Small intestine (tissue), 7 donors: ENCODE results near the gene CTCF. TPM values are rescaled to one million over a fixed set of nuclear protein-coding genes. Genes with fewer than 3 reads are reported as not detected.

Source experiments
- DNase-seq, 2 donors: peaks; one replicate each; pipeline versions ENCODE4 v3.0.0 to v3.0.0-alpha.2; 2013
- FAIRE-seq: peaks from 2 replicates; lab custom pipeline; 2012; peaks lifted over from hg19 to GRCh38; lab: Jason Lieb, UNC
- H3K27ac ChIP-seq, 3 donors: one replicate each; pipeline ENCODE4 v1.5.1; 2013; ENCODE audit warnings: low read length in 2 of 3, mild to moderate bottlenecking in 2 of 3, control low read depth in 1 of 3, inconsistent platforms in 1 of 3, low read depth in 1 of 3, moderate library complexity in 1 of 3
- H3K27me3 ChIP-seq, 3 donors: one replicate each; pipeline ENCODE4 v1.6.1; 2013; ENCODE audit warnings: low read length in 3 of 3, inconsistent platforms in 1 of 3; ENCODE audit not compliant: control insufficient read depth in 3 of 3, insufficient read depth in 3 of 3
- H3K36me3 ChIP-seq, 3 donors: one replicate each; pipeline ENCODE4 v1.6.1; 2013; ENCODE audit warnings: low read length in 3 of 3, inconsistent platforms in 1 of 3, low read depth in 1 of 3, mild to moderate bottlenecking in 1 of 3, moderate library complexity in 1 of 3; ENCODE audit not compliant: control insufficient read depth in 3 of 3, insufficient read depth in 2 of 3
- H3K4me1 ChIP-seq, 3 donors: one replicate each; pipeline ENCODE4 v1.6.1; 2013; ENCODE audit warnings: low read length in 2 of 3, inconsistent platforms in 1 of 3, low read depth in 1 of 3, mild to moderate bottlenecking in 1 of 3, moderate library complexity in 1 of 3; ENCODE audit not compliant: control insufficient read depth in 3 of 3, insufficient read depth in 2 of 3
- H3K4me3 ChIP-seq, 3 donors: one replicate each; pipeline ENCODE4 v1.5.1; 2013; ENCODE audit warnings: low read length in 3 of 3, control low read depth in 1 of 3, inconsistent platforms in 1 of 3, low read depth in 1 of 3, mild to moderate bottlenecking in 1 of 3, moderate library complexity in 1 of 3
- H3K9me3 ChIP-seq, 2 donors: one replicate each; pipeline ENCODE4 v1.6.1; 2013; ENCODE audit warnings: low read depth in 1 of 2, low read length in 1 of 2; ENCODE audit not compliant: control insufficient read depth in 2 of 2, insufficient read depth in 1 of 2
- WGBS, 3 donors: extraction: QIAGEN DNeasy Blood & Tissue Kit; methylation state at CpG; one replicate each; pipeline ENCODE4 v1.1.7; 2013; 5-methylcytosine and 5-hydroxymethylcytosine counted together
- polyA plus RNA-seq, 4 donors: library from polyadenylated mRNA; stranded (reverse) in 3 of 4; unstranded in 1 of 4; fragments of 200-250 nt in 3 of 4; fragments of 120-200 nt in 1 of 4; gene quantifications; one replicate each; pipeline versions ENCODE4 v1.2.1 to v1.2.3, GENCODE V29; 2013
- donor health status: healthy with polysubstance abuse.
- donor health status: control.
- donor health status: control.
- donor health status: Bipolar disorder and iron deficiency.
- donor health status: healthy.

Gene CTCF
- polyA plus RNA-seq, 4 donors: 23.5 to 45.0 (median 24.2) TPM

DNA sequence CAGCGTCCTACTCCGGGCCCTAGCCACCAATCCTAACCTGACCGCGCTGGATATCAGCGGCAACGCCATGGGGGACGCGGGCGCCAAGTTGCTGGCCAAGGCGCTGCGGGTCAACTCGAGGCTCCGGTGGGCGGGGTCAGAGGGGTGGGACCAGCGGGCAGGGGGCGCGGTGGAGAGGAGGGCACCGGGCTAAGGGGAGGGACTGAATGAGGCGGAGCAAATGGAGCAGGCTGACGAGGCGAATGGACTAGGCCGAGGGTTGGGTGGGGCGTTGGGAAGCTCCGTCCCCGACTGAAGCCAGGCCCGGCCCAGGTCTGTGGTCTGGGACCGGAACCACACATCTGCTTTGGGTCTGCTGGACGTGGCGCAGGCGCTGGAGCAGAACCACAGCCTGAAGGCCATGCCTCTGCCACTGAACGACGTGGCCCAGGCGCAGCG is 87.2 kb downstream of the CTCF start:
- 21 to 38% (median 35%) methylated on average over 32 to 34 of the region's 34 CpGs for WGBS, 3 donors
- DNase-seq: peak; percentile 31 to 56
- Histone ChIP-seq H3K4me1 (peaks cover 0 to 8% (median 0%) of the 10 kb centered on the region in 3 donors), H3K9me3 (peaks cover 0 to 3% of the 10 kb centered on the region in 2 donors), H3K27ac (no peak overlapping the region), H3K36me3 (no peaks in the 10 kb centered on the region), H3K4me3 (no peak overlapping the region), H3K27me3 (peaks cover 4 to 92% (median 19%) of the 10 kb centered on the region in 3 donors)
- FAIRE-seq: no peak

DNA sequence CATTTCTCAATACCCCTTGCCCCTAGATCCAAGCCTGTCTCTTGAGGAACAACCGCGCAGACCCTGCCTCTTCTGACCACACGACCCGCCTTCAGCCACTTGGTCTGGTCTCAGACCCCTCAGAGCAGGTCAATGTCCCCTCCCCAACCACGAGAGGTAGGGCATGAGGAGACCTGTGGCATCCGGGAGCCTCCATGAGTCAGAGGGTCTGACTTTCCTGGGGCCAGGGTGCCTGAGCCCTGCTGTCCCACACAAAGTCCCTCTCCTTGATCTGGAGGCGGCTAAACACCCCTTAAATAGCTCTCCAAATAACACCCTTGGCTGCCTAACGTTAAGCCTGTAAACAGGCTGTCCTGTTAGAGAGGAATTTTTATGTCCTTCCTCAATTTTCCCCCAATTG is 87.7 kb downstream of the CTCF start:
- Histone ChIP-seq H3K27me3 (peaks cover 4 to 95% (median 19%) of the 10 kb centered on the region in 3 donors), H3K27ac (no peak overlapping the region), H3K36me3 (no peaks in the 10 kb centered on the region), H3K9me3 (peaks cover 0 to 3% of the 10 kb centered on the region in 2 donors), H3K4me3 (no peak overlapping the region), H3K4me1 (peaks cover 0 to 8% (median 0%) of the 10 kb centered on the region in 3 donors)
- WGBS, 3 donors: 54 to 69% (median 69%) methylated on average over 8 of the region's 8 CpGs
- no peak for FAIRE-seq
- DNase-seq: no peak

DNA sequence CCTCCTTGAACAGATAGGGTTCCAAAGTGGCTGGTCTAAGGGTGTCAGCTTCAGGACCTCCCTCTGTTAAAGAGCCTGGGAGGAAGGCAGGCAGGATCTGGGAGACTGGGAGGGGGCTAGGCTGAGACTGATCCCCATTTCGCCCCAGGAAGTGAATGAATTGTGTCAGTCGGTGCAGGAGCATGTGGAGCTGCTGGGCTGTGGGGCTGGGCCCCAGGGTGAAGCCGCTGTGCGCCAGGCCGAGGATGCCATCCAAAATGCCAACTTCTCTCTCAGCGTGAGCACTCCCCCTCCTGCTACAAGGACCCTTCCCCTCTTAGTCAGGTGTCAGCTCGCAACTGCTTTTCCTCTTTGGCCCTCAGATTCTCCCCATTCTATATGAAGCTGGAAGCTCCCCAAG is 88.7 kb downstream of the CTCF start:
- H3K4me3 ChIP-seq: no peak overlapping the region
- no peak for DNase-seq
- no peak for FAIRE-seq
- 89 to 91% (median 89%) methylated on average over 7 of the region's 7 CpGs for WGBS, 3 donors
- H3K27ac ChIP-seq: no peak overlapping the region
- peaks cover 0 to 8% (median 0%) of the 10 kb centered on the region in 3 donors for H3K4me1 ChIP-seq
- H3K36me3 ChIP-seq: no peaks in the 10 kb centered on the region
- H3K9me3 ChIP-seq: peaks cover 0 to 3% of the 10 kb centered on the region in 2 donors
- peaks cover 4 to 90% (median 14%) of the 10 kb centered on the region in 3 donors for H3K27me3 ChIP-seq

DNA sequence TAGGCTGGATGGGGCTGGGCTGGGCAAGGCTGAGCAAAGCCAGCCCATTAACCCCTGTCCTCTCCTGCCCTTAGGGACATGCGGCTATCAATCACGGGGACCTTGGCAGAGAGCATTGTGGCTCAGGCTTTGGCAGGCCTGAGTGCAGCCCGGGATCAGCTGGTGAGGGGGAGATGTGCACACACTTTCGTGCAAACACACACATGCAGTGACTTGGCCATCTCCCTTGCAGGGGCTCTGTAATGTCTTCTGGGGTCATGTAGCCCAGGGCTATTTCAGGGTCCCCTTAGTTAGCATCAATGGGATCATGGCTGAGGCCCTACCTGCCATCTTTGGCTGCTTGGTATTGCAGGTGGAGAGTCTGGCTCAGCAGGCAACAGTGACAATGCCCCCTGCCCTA is 89.5 kb downstream of the CTCF start:
- peaks cover 0 to 8% (median 0%) of the 10 kb centered on the region in 3 donors for H3K4me1 ChIP-seq
- FAIRE-seq (no peak), DNase-seq (no peak)
- no peak overlapping the region for H3K27ac ChIP-seq
- 83 to 90% (median 87%) methylated on average over 4 of the region's 4 CpGs for WGBS, 3 donors
- peaks cover 4 to 82% (median 13%) of the 10 kb centered on the region in 3 donors for H3K27me3 ChIP-seq
- peaks cover 0 to 3% of the 10 kb centered on the region in 2 donors for H3K9me3 ChIP-seq
- no peak overlapping the region for H3K4me3 ChIP-seq
- H3K36me3 ChIP-seq: peaks cover 0 to 4% (median 0%) of the 10 kb centered on the region in 3 donors

DNA sequence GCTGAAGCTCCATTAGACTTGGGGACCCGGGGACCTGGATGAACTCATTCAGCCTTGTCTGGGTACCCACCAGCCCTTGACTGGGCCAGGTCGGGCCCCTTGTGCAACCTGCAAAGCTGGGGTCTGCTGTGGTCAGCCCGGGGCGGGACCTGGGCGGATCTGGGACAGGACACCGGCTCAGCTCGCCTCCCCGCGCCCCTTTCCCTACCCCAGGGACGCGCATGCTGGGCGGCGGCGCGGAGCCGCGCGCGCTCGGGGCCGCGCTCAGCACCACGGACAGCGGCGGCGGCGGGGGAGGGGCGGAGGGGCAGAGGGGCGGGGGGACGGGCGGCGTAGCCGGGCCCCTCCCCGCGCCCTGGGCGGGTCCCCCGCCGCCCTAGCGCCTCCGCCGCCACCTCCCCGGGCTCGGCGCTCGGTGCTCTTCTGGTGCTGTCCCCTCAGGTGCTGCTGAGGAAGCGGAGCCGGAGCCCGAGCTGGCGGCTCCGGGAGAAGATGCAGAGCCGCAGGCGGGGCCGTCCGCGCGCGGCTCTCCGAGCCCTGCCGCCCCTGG is 90.3 kb downstream of the CTCF start:
- Histone ChIP-seq H3K27ac (no peak overlapping the region), H3K9me3 (peaks cover 0 to 3% of the 10 kb centered on the region in 2 donors), H3K4me1 (peaks cover 0 to 8% (median 0%) of the 10 kb centered on the region in 3 donors), H3K4me3 (peak overlapping the region in 1 of 3 donors; percentile 45), H3K27me3 (peaks cover 2 to 74% (median 13%) of the 10 kb centered on the region in 3 donors), H3K36me3 (peaks cover 0 to 12% (median 2%) of the 10 kb centered on the region in 3 donors)
- DNase-seq (peak in 1 of 2 donors; percentile 47), FAIRE-seq (no peak)
- WGBS, 3 donors: 22 to 29% (median 23%) methylated on average over 13 to 59 of the region's 59 CpGs

DNA sequence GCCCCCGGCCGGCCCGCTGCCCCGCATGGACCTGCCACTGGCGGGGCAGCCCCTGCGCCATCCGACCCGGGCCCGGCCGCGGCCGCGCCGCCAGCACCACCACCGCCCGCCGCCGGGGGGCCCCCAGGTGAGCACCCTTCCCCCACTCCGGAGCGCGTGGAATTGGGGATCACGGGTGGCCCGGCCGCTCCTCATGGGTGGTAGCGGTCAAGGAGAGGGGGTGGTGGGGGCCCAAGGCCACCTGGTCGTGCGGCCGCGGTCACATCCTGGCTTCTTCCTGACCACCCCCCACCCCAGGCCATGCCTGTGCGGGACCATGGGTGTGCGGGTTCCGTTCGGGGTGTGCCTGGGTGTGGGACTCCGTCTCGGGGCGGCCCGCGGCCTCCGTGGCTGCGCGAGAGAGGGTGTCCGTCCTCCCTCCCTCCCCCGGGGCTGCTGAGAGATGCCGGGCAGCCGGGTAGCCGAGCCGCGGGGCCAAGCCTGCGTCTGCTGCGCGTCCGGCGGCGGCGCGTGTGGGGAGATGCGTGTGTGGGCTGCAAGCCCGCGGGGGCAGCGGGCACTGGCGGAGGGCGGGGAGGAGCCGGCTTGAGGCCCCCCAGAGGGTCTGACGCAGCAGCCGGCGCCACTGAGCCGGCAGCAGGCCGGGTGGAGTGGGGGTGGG is 90.9 kb downstream of the CTCF start:
- peaks cover 0 to 8% (median 0%) of the 10 kb centered on the region in 3 donors for H3K4me1 ChIP-seq
- H3K27ac ChIP-seq: no peak overlapping the region
- H3K9me3 ChIP-seq: peaks cover 0 to 3% of the 10 kb centered on the region in 2 donors
- FAIRE-seq: no peak
- H3K4me3 ChIP-seq: peak overlapping the region in 2 of 3 donors; percentile 25 to 45
- peaks cover 0 to 18% (median 2%) of the 10 kb centered on the region in 3 donors for H3K36me3 ChIP-seq
- 13 to 35% (median 28%) methylated on average over 43 to 68 of the region's 68 CpGs for WGBS, 3 donors
- no peak for DNase-seq
- peaks cover 0 to 68% (median 13%) of the 10 kb centered on the region in 3 donors for H3K27me3 ChIP-seq

DNA sequence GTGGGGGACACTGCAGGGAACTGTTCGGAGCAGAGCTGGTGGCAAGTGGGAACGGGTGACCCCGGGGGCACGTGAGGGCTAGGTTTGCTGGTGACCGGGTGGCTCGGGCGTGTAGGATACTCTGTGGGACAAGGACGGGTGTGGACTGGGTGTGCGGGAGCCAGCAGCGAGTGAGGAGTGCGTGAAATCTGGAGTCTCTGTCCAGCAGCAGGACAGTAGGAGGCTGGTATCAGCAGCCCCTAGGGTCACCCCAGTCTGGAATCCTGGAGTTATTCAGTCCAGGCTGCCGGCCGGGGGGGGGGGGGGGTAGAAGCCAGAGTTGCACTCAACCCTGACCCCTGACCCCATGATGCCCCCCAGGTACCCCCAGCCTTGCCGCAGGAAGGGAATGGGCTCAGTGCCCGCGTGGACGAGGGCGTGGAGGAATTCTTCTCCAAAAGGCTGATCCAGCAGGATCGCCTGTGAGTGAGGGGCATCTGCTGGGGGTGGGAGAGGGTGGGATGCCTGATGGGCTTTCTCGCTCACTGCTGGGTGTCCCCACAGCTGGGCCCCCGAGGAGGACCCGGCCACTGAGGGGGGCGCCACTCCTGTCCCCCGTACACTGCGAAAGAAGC is 91.6 kb downstream of the CTCF start:
- Histone ChIP-seq H3K36me3 (peaks cover 0 to 24% (median 2%) of the 10 kb centered on the region in 3 donors), H3K4me1 (peaks cover 0 to 11% (median 0%) of the 10 kb centered on the region in 3 donors), H3K9me3 (peaks cover 0 to 3% of the 10 kb centered on the region in 2 donors), H3K27ac (no peak overlapping the region), H3K27me3 (peaks cover 0 to 62% (median 13%) of the 10 kb centered on the region in 3 donors), H3K4me3 (no peak overlapping the region)
- 25 to 46% (median 40%) methylated on average over 23 to 25 of the region's 25 CpGs for whole genome bisulfite sequencing, 3 donors
- FAIRE-seq: no peak
- DNase-seq: no peak

DNA sequence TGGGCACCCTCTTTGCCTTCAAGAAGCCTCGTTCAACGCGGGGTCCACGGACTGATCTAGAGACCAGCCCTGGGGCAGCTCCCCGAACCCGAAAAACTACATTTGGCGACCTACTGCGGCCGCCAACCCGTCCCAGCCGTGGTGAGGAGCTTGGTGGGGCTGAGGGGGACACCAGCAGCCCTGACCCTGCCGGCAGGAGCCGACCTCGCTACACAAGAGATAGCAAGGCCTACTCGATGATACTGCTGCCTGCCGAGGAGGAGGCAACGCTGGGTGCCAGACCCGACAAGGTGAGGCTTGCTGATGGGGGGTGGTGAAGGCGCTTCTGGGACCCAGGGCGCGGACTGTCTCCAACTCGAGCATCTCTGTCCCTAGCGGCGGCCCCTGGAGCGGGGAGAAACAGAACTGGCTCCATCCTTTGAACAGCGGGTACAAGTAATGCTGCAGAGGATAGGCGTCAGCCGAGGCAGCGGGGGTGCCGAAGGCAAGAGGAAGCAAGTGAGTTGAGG is 92.1 kb downstream of the CTCF start:
- H3K4me1 ChIP-seq: peaks cover 0 to 16% (median 0%) of the 10 kb centered on the region in 3 donors
- FAIRE-seq (no peak), DNase-seq (no peak)
- H3K27me3 ChIP-seq: peaks cover 0 to 56% (median 13%) of the 10 kb centered on the region in 3 donors
- H3K9me3 ChIP-seq: peaks cover 0 to 3% of the 10 kb centered on the region in 2 donors
- peaks cover 0 to 27% (median 2%) of the 10 kb centered on the region in 3 donors for H3K36me3 ChIP-seq
- no peak overlapping the region for H3K4me3 ChIP-seq
- WGBS, 3 donors: 55 to 63% (median 61%) methylated on average over 30 of the region's 30 CpGs
- H3K27ac ChIP-seq: no peak overlapping the region
